Measurements from ENCODE around the gene EXOC6B.

GRCh38 chr2:72576861-72577260, 249.0 kb downstream of the EXOC6B start:
- no peak for TF ChIP-seq CTCF (IDR thresholded peaks at IDR 0.05 in 4 of 5, conservative IDR thresholded peaks at IDR 0.05 in 1 of 5)
- TF ChIP-seq POLR2A (IDR thresholded peaks at IDR 0.05) = no peak

All from gastrocnemius medialis (tissue), 4 donors.